Hepatocyte (in vitro differentiated cells): Measurements from ENCODE around the gene TBRG1. TPM values are rescaled to one million over a fixed set of nuclear protein-coding genes. Genes with fewer than 3 reads are reported as not detected.

Experiments
- DNase-seq: peaks from one replicate; pipeline ENCODE4 v3.0.0-alpha.2; 2016; ENCODE audit warnings: low spot score
- H2AFZ ChIP-seq: fragments of 200-600 bp; sonication (generic); 2 replicates; pipeline ENCODE4 v1.6.0; 2016; ENCODE audit warnings: antibody characterized with exemption, mild to moderate bottlenecking
- H3K27ac ChIP-seq: fragments of 200-600 bp; sonication (generic); 2 replicates; pipeline ENCODE4 v1.5.1; 2016; ENCODE audit warnings: mild to moderate bottlenecking
- H3K27me3 ChIP-seq: fragments of 200-600 bp; sonication (generic); 2 replicates; pipeline ENCODE4 v1.6.1; 2016
- H3K36me3 ChIP-seq: fragments of 200-600 bp; sonication (generic); replicated peaks from 2 replicates; pipeline ENCODE4 v1.5.1; 2016; ENCODE audit warnings: low read depth; ENCODE audit not compliant: insufficient read depth
- H3K4me1 ChIP-seq: fragments of 200-600 bp; sonication (generic); 2 replicates; pipeline ENCODE4 v1.5.1; 2016; ENCODE audit warnings: mild to moderate bottlenecking, moderate library complexity; ENCODE audit not compliant: insufficient read depth
- H3K4me2 ChIP-seq: fragments of 200-600 bp; sonication (generic); 2 replicates; pipeline ENCODE4 v1.6.0; 2016
- H3K4me3 ChIP-seq: fragments of 200-600 bp; sonication (generic); 2 replicates; pipeline ENCODE4 v1.5.1; 2016; ENCODE audit warnings: mild to moderate bottlenecking
- H3K79me2 ChIP-seq: fragments of 200-600 bp; sonication (generic); 2 replicates; pipeline ENCODE4 v1.6.0; 2017; ENCODE audit warnings: mild to moderate bottlenecking
- H3K9me2 ChIP-seq: fragments of 200-600 bp; sonication (generic); replicated peaks from 2 replicates; pipeline ENCODE4 v1.6.0; 2017; ENCODE audit warnings: mild to moderate bottlenecking; ENCODE audit not compliant: insufficient read depth
- H3K9me3 ChIP-seq: fragments of 200-600 bp; sonication (generic); 2 replicates; pipeline ENCODE4 v1.5.1; 2016; ENCODE audit warnings: low read depth, mild to moderate bottlenecking
- H4K20me1 ChIP-seq: fragments of 200-600 bp; sonication (generic); 2 replicates; pipeline ENCODE4 v1.6.0; 2016; ENCODE audit warnings: mild to moderate bottlenecking; ENCODE audit not compliant: insufficient read depth, poor library complexity, severe bottlenecking
- CTCF ChIP-seq: fragments of 200-600 bp; sonication (generic); IDR thresholded peaks from 2 replicates; pipeline ENCODE4 v1.5.1; 2016; ENCODE audit warnings: antibody characterized with exemption, mild to moderate bottlenecking; ENCODE audit not compliant: poor library complexity
- EZH2 ChIP-seq: fragments of 200-600 bp; sonication (generic); IDR thresholded peaks from 2 replicates; pipeline ENCODE4 v1.6.1; 2016; ENCODE audit warnings: antibody characterized with exemption, mild to moderate bottlenecking, borderline replicate concordance
- EZH2phosphoT487 ChIP-seq: fragments of 200-600 bp; sonication (generic); IDR thresholded peaks from one replicate; pipeline ENCODE4 v1.6.1; 2018; ENCODE audit warnings: antibody characterized with exemption, mild to moderate bottlenecking, low read depth, moderate library complexity; ENCODE audit not compliant: unreplicated experiment, severe bottlenecking
- WGBS: methylation state at CpG from one replicate; pipeline ENCODE4 v1.1.6; 2016; ENCODE audit warnings: low lambda C conversion rate; ENCODE audit errors: missing lambda C conversion rate; 5-methylcytosine and 5-hydroxymethylcytosine counted together
- polyA plus RNA-seq: library from polyadenylated mRNA; unstranded; fragments of >200 nt; fragmentation: Nextera tagmentation; extraction: Ambion mirVana; gene quantifications from 2 replicates; pipeline ENCODE4 v1.2.1, GENCODE V29; 2016
- total RNA-seq: library from RNA; depleted of rRNA; stranded (reverse); fragments of >200 nt; gene quantifications from 2 replicates; pipeline ENCODE4 v1.2.3, GENCODE V29; 2014

TBRG1 gene
- total and polyA plus RNA-seq, 2 experiments from 2014 or later = 34.6 to 35.0 TPM

- Histone ChIP-seq H3K4me3 (no peak overlapping the region), H3K9me3 (no peaks in the 10 kb centered on the region), H3K4me2 (peak overlapping the region; percentile 64), H2AFZ (peak overlapping the region; percentile 24), H3K9me2 (no peaks in the 10 kb centered on the region), H3K27me3 (no peaks in the 10 kb centered on the region), H4K20me1 (no peaks in the 10 kb centered on the region), H3K79me2 (no peaks in the 10 kb centered on the region), H3K4me1 (no peaks in the 10 kb centered on the region), H3K27ac (no peak overlapping the region), H3K36me3 (no peaks in the 10 kb centered on the region)
- TF ChIP-seq EZH2 (no peak), CTCF (peak; percentile 72), EZH2phosphoT487 (no peak)
- peak; percentile 74 for DNase-seq
- WGBS = 23% methylated on average over 16 of the region's 16 CpGs
Observed at GRCh38 chr11:124644426-124645280, 22.0 kb downstream of the TBRG1 start.

- Histone ChIP-seq H3K4me3 (no peak overlapping the region), H3K9me3 (no peaks in the 10 kb centered on the region), H3K27me3 (no peaks in the 10 kb centered on the region), H4K20me1 (no peaks in the 10 kb centered on the region), H3K4me1 (no peaks in the 10 kb centered on the region), H3K9me2 (no peaks in the 10 kb centered on the region), H2AFZ (no peak overlapping the region), H3K36me3 (no peaks in the 10 kb centered on the region), H3K27ac (no peak overlapping the region), H3K79me2 (no peaks in the 10 kb centered on the region), H3K4me2 (no peak overlapping the region)
- TF ChIP-seq EZH2phosphoT487 = no peak
- TF ChIP-seq CTCF = no peak
- TF ChIP-seq EZH2 = no peak
- DNase-seq = no peak
- 81% methylated on average over 3 of the region's 3 CpGs for WGBS
Observed at GRCh38 chr11:124646148-124646547, 23.5 kb downstream of the TBRG1 start.

GRCh38 chr11:124648610-124649009, 25.9 kb downstream of the TBRG1 start:
- 82% methylated on average over 6 of the region's 6 CpGs for WGBS
- Histone ChIP-seq H4K20me1 (no peaks in the 10 kb centered on the region), H2AFZ (no peak overlapping the region), H3K4me2 (no peak overlapping the region), H3K4me3 (no peak overlapping the region), H3K79me2 (no peaks in the 10 kb centered on the region), H3K27me3 (no peaks in the 10 kb centered on the region), H3K9me3 (no peaks in the 10 kb centered on the region), H3K4me1 (no peaks in the 10 kb centered on the region), H3K9me2 (no peaks in the 10 kb centered on the region), H3K27ac (no peak overlapping the region), H3K36me3 (no peaks in the 10 kb centered on the region)
- no peak for DNase-seq
- TF ChIP-seq CTCF (no peak), EZH2 (no peak), EZH2phosphoT487 (no peak)
